AG09309 (cell line): ENCODE measurements around the gene ACTA2.

ENCODE experiments used
- DNase-seq: peaks from one replicate; pipeline ENCODE4 v3.0.0-alpha.2; 2010; ENCODE audit warnings: low read depth
- H3K4me3 ChIP-seq: 2 replicates; pipeline ENCODE4 v1.5.1; 2011; ENCODE audit warnings: mild to moderate bottlenecking, low read depth, low read length, moderate library complexity; ENCODE audit not compliant: control insufficient read depth
- TF ChIP-seq, protein P1 (sequence below): IDR thresholded peaks from 2 replicates; pipeline ENCODE4 v1.5.1; 2011; ENCODE audit warnings: mild to moderate bottlenecking, low read depth, low read length, inconsistent platforms; ENCODE audit not compliant: insufficient read depth, control insufficient read depth; ENCODE audit errors: missing control alignments

ACTA2 gene

GRCh38 chr10:88983206-88983605 lies 30.6 kb upstream of the ACTA2 start:
- no peak for DNase-seq
- H3K4me3 ChIP-seq, result no peak overlapping the region
- TF ChIP-seq, protein P1, sequence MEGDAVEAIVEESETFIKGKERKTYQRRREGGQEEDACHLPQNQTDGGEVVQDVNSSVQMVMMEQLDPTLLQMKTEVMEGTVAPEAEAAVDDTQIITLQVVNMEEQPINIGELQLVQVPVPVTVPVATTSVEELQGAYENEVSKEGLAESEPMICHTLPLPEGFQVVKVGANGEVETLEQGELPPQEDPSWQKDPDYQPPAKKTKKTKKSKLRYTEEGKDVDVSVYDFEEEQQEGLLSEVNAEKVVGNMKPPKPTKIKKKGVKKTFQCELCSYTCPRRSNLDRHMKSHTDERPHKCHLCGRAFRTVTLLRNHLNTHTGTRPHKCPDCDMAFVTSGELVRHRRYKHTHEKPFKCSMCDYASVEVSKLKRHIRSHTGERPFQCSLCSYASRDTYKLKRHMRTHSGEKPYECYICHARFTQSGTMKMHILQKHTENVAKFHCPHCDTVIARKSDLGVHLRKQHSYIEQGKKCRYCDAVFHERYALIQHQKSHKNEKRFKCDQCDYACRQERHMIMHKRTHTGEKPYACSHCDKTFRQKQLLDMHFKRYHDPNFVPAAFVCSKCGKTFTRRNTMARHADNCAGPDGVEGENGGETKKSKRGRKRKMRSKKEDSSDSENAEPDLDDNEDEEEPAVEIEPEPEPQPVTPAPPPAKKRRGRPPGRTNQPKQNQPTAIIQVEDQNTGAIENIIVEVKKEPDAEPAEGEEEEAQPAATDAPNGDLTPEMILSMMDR, result no peak

GRCh38 chr10:88982366-88982765 lies 29.8 kb upstream of the ACTA2 start:
- no peak overlapping the region for H3K4me3 ChIP-seq
- DNase-seq, result no peak
- TF ChIP-seq, protein P1, result no peak

DNA sequence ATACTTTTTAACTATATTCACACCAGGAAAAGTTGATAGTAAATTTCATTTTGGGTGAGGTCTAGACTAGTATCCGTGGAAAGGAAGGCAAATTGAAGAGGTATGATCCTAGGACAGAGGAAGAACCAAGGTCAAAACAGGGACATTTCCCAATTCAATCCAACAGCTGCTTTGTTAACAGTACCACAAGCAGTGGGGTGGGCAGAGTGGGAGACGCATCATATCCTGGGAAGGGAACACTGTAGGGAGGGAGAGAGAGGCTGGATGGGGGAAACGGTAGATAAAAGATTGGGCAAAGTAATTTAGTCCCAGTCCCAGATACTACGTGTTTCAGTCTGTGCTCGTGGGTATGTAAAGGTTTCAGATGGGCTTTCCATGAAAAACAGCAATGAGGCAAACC lies 28.9 kb upstream of the ACTA2 start:
- TF ChIP-seq, protein P1, result no peak
- no peak overlapping the region for H3K4me3 ChIP-seq
- DNase-seq, result no peak

DNA sequence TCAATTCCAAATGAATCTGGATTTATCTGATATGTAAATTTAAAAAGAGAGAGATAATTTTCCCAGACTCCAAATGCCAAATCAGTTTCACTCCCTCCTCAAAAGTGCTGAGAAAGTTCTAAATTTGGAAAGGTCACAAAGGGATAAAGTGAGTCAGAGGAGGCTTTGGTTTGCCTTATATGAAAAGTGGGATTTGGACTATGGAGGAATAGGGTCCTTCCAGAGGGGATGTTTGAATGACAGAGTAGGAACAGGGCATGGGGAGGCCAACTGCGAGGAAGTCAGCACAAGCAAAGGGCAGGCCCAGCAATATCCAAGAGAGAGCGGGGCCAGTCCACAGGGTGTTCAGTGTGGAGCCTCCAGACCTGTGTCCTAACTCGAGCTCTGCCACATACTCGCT lies 28.2 kb upstream of the ACTA2 start:
- TF ChIP-seq, protein P1, result no peak
- H3K4me3 ChIP-seq, result no peak overlapping the region
- DNase-seq, result no peak

GRCh38 chr10:88980247-88980646 lies 27.7 kb upstream of the ACTA2 start:
- no peak overlapping the region for H3K4me3 ChIP-seq
- TF ChIP-seq, protein P1, result no peak
- DNase-seq, result no peak

- no peak overlapping the region for H3K4me3 ChIP-seq
- TF ChIP-seq, protein P1, result no peak
- DNase-seq, result no peak
Observed at GRCh38 chr10:88979603-88980002, 27.0 kb upstream of the ACTA2 start.

DNA sequence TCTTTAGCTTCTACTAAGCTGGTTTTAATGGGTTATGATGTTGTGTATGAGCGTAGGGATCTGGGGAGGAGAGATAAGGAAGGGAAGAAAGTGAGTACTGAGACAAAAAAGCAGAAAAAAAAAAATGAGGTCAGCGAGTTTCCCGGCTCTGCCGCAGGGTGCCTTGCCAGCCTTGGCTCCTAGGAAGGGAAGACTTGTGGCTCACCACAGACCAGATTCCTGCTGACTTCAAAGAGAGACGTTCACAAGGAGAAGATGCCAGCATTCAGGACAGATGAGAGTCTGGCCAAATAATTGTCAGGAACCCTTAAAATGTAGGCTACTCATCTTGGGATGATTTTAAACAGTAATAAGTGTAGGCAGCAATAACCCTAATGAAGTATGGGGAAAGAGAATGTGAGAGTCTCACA lies 26.6 kb upstream of the ACTA2 start:
- TF ChIP-seq, protein P1, result no peak
- DNase-seq, result peak; percentile 82
- no peak overlapping the region for H3K4me3 ChIP-seq
